NCI-H2196 treated with DMSO at 0.1 percent for 48 hours (cell line): ENCODE results near the gene POLR3H.

Experiments used
- DNase-seq: peaks from one replicate; lab custom pipeline; 2025; ENCODE audit not compliant: unreplicated experiment; lab: John Stamatoyannopoulos, UW

The POLR3H gene

GRCh38 chr22:41488076-41488475 is 56.2 kb downstream of the POLR3H start:
- no peak for DNase-seq

DNA sequence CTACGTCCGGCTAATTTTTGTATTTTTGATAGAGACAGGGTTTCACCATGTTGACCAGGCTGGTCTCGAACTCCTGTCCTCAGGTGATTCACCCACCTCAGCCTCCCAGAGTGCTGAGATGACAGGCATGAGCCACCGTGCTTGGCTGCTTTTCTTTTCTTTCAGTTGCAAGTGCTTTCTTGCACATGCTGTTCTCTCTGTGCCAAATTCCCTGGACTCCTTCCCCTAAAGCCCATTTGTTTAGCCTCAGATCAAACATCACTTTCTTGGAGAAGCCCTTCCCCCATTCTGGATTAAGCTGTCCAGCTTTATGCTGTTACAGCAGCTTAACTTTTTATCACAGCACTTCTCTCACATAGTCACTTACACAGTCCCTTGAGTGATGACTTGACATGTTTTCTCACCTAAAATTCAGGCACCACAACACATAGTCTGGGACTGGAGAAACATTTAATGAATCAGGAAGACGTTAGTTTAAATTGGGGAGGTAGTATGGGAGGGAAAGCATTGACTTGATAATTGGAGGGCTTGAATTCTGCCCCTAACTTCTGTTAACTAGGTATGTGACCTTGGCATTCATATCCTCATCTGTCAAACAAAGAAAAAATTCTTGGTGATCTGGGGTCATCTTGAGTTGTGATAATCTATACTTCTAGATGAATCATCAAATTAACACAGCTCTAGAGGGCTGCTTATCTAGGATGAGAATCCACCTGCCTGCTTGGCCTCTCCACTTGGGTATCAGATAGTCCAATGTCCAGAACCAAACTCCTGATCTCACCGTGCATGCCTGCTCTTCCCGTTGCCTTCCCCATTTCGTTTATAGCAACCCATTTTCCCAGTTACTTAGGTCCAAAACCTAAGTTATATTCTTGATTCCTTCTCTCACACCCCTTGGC is 57.0 kb downstream of the POLR3H start:
- DNase-seq: no peak

- no peak for DNase-seq
Observed at GRCh38 chr22:41485033-41485432, 59.2 kb downstream of the POLR3H start.

GRCh38 chr22:41482319-41482935 is 61.8 kb downstream of the POLR3H start:
- DNase-seq: no peak

DNA sequence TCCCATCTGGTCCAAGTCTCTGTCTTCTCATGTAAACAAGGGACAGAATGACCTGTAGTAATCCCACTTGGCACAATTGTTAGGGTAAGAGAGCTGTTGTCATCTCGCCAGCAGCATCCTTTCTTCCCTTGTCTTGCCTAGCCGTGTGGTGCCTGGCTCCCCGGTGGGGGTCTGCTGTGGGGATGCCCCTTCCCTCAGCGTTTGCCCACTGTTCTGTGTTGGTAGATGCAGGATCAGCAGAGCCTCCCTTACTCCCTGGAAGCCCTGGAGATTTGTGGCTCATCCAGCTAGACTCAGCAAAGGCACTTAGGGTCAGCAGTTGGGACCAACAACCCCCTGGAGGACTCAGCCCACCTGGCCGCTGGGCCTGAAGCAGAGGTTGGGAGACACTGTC is 62.3 kb downstream of the POLR3H start:
- no peak for DNase-seq

DNA sequence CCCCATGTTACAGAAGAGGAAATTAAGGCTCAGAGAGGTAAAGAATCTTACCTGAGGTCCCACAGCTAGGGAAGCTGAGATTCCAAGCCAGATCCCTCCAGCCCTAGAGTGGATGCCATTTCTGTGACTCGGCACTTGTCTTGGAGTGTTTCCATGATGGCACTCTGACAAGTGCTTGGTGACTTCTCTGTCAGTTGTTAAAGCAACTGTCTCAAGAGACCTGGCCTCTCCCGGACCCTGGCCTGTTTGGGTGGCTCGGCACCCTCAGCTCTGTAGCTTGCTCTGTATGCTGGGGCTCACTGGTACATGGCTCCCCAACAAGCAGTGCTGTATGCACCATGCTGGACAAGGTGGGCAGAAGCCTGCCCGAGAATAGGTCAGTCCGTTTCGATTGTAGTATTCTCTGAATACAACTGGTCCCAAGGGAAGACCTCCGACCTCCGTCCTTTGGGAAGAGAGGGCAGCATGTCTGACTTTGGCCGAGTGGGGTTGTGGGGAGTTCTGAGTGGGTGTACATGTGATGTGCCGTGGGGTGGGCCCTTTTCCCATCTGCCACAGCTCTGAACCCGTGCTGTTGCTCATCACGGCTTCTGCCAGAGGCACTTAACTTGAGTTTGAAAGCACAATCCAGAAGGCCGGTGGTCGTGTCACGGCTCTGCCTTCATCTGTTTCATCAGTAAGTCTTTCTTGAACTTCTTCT is 63.0 kb downstream of the POLR3H start:
- DNase-seq: no peak

- no peak for DNase-seq
Observed at GRCh38 chr22:41480397-41480735, 63.9 kb downstream of the POLR3H start.

GRCh38 chr22:41479671-41480396 is 64.4 kb downstream of the POLR3H start:
- no peak for DNase-seq

DNA sequence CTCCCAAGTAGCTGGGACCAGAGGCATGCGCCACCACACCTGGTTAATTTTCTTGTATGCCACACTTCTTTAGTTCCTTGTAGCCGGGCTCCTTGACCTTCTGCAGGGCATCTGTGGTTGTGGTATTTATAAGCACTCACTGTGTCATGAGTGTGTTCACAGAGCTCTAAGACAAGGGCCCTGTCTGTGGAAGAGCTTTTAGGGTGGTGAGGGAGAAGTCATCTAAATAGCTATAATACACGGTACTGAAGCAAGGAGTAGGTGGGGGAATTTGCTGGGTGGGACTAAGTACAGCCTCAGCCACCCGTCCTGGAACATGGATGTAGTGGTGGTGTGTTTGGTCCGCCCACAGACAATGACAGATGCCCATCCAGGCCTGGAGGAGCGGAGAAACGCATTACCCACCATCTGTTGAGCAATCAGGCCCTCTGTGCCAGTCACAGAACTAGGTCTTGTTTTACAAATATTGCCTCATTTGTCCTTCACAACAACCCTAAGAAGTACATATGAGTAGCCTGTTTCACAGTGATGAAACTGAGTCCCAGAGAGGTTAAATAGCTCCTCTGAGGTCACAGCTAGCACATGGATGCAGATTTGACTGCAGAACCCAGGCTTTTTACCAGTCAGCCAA is 65.3 kb downstream of the POLR3H start:
- DNase-seq: no peak

GRCh38 chr22:41478473-41478872 is 65.8 kb downstream of the POLR3H start:
- no peak for DNase-seq
